CMK (cell line): Measurements from ENCODE around the gene IGFL4.

Experiments
- DNase-seq: peaks from one replicate; pipeline ENCODE4 v3.0.0-alpha.2; 2010; ENCODE audit warnings: low read depth

The IGFL4 gene

DNA sequence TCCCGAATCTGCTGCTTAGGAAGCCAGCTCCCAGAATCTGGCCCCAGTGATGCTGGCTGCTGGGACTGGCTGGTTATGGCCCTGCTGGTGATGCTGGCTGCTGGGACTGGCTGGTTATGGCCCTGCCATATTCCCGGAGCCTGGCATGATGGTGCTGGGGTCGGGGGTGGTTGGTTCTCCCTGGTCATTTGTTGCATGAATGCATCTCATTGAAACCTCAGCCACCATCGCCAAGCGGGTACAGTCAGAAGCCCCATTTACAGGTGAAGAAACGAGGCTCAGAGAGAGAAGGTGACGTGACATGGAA is 20.0 kb downstream of the IGFL4 start:
- DNase-seq, result no peak

DNA sequence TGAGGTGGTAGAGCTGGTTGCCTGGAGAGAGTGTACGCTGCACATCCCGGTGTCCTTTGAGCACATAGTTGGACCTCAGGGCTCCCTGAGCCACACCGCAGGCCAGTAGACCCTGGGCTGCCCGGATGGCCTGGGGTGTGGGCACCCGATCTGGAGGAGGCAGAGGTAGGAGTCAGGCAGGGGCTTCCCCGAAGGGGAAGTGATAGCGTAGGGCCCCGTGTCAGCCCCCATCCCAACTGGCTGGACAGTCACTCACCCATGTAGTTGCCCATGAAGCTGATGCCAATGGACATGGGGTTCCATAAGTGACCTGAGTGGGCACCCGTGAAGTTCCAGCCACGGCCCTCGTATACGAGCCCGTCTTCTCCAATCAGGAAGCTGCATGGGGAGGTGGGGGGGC is 21.5 kb downstream of the IGFL4 start:
- no peak for DNase-seq

DNA sequence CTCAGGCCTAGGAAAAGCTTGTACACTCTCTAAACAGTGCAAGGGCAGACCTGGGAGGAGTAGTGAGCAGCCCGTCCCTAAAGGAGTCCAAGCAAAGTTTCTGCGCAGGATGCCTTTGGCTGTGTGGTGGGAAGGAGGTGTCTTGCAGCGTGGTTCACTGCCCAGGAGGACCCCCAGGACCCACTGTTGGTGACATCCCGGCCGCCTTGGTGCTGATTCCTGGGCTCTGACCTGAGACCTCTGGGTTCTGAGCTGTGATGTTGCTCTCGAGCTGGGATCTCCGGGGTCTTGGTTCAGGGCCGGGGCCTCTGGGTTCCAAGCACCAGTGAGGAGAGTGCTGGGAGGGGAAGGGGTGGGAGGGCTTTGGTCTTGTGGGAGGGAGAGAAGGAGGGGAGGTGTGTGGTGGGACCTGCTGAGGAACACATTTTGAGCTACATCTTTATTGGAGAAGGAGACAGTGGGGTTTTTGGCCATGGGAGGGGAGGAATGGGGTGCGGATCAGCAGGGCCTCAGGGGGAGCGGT is 22.0 kb downstream of the IGFL4 start:
- DNase-seq, result no peak

DNA sequence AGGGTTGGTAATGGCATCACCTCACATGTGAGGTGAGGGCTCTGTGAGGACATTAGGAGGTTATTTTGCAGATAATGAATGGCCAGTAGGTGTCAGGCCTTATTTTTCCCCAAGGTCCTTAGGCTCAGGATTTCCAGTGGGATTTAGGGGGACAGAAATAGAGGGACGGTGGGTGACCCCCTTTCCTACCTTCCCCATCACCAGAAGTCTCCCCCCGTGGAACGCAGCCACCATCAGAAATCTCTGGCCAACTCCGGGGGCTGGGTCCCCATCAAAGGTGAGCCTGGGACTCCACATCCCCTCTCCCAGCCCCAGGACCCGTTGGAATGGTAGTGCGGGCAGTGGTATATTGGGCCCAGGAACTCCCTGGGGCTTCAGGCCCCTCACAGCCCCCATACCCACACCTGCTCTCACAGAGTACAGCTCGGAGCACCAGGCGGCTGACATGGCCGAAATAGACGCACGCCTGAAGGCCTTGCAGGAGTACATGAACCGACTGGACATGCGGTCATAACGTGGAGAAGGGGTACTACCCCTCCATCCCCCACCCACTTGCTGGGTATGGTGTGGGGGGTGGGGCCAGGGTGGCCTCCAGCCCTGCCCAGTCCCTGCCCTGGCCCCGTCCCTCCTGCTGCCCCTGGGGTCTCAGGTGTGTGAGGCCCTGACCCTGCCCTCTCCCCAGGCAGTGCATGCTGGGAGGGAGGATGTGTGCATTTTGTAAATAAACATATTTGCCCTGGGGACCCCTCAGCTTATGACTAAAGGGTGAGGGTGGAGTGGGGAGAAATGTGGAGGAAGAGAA is 22.7 kb downstream of the IGFL4 start:
- no peak for DNase-seq

DNA sequence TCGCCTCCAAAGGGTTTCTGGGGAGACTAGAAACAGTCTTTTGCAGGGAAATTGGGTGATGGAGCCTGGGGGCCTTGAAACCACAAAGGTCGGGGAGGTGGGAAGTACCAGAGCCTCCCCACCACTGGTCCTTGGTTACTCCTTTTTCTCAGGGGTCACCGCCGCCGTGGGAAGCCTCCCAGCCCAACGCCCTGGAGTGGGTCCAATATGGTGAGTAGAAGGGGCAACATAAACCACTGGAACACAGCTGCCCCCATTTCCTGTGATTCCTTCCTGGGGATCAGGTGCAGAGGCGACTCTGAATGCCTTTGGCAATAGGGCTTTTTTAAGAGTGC is 23.7 kb downstream of the IGFL4 start:
- DNase-seq, result no peak

DNA sequence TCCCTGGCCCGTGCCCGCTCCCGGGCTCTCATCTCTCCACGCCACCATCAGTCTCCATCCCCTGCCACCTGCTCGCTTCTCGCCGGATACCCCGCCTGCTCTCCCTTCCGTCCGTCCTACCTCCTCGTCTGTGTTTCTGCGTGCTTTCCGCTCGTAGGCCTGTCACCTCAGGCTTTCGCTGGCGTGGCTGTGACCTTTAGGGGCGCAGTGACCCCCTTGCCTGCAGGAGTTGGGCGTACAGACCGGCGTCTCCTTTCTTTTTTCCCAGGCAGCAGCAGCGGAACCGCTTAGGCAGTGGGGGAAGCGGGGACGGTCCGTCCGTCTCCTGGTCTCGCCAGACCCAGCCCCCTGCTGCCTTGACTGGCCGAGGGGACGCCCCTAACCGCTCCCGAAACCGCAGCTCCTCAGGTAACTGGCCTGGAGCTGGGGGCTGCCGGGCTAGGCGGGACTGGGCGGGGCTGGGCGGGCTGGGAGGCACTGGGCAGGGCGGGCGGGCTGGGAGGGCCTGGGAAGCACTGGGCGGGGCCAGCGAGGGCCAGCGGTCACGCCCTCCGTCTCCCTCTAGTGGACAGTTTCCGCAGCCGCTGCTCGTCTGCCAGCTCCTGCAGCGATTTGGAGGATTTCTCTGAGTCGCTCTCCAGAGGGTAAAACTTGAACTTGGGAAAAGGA is 24.2 kb downstream of the IGFL4 start:
- DNase-seq, result peak; percentile 55

DNA sequence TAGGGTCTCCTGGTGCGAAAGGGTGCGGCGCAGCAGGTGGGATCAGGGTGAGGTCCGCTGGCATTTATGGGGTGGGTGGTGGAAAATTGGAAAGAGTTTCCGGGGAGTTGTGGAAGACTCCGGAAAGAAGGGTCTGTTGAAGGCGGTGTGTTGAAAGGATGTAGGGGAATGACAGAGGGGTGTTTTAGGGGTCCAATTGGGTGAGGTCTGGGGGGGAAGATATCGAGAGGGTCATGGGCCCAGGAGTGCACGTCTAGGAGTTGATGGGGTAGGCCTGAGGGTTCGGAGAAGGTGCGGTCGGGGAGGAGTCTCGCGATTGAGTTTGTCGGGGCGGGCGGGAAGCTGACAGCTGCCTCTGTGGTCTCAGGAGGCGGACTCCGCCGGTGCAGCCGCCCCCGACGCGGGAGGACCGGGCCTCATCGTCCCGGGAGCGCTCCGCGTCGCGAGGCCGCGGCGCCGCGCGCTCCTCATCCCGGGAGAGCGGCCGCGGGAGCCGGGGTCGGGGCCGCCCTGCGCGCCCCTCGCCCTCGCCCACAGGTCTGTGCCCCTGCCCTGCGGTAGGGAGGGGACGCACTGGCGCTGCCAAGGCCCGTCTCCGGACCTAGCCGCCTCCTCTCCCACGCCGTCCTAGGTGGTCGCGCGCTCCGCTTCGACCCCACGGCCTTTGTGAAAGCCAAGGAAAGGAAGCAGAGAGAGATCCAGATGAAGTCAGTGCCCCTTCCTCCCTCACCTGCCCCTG is 24.9 kb downstream of the IGFL4 start:
- DNase-seq, result no peak

DNA sequence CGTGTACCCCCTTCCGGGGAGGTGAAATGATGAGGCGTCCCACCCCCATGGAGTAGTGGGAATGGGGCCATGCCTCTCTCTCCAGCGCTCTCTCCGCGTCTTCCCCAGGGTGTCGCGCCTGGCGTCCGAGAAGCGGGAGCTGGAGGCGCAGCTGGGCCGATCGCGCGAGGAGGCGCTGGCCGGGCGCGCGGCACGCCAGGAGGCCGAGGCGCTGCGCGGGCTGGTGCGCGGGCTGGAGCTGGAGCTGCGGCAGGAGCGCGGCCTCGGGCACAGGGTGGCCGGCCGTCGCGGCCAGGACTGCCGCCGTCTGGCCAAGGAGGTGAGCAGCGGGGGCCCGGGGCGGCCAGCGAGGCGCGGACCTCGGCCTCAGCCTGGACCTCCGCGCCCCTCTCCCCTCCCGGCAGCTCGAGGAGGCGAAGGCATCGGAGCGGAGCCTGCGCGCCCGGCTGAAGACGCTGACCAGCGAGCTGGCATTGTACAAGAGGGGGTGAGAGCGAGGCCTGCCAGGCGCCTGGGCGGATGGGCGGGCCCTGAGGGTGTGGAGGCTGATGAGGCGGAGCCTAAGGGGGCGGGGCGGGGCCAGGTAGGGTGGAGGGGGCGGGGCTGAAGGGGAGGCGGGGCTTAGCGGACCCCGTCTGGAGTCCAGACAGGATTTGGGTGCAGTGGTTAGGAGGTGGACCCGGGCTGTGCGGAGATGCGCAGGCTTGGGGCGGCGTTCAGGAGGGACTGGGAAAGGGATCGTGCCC is 25.7 kb downstream of the IGFL4 start:
- DNase-seq, result no peak

DNA sequence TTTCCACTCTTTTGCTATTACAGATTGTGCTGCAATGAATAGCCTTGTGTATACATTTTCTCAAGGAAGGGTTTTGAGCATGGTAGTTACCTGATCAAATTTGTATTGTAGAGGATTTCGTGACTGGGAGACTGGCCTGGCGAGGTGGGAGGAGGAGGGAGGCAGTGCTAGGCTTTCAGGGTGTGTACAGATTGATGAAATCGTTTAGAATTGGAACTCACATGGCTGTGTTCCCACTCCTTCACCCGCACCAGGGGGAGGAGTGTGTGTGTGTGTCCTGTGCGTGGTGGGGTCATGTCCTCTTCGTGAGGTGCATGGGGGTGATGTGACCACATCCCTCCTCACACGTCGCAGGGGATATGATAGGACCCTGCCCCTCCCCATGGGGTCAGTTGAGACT is 26.3 kb downstream of the IGFL4 start:
- DNase-seq, result no peak

DNA sequence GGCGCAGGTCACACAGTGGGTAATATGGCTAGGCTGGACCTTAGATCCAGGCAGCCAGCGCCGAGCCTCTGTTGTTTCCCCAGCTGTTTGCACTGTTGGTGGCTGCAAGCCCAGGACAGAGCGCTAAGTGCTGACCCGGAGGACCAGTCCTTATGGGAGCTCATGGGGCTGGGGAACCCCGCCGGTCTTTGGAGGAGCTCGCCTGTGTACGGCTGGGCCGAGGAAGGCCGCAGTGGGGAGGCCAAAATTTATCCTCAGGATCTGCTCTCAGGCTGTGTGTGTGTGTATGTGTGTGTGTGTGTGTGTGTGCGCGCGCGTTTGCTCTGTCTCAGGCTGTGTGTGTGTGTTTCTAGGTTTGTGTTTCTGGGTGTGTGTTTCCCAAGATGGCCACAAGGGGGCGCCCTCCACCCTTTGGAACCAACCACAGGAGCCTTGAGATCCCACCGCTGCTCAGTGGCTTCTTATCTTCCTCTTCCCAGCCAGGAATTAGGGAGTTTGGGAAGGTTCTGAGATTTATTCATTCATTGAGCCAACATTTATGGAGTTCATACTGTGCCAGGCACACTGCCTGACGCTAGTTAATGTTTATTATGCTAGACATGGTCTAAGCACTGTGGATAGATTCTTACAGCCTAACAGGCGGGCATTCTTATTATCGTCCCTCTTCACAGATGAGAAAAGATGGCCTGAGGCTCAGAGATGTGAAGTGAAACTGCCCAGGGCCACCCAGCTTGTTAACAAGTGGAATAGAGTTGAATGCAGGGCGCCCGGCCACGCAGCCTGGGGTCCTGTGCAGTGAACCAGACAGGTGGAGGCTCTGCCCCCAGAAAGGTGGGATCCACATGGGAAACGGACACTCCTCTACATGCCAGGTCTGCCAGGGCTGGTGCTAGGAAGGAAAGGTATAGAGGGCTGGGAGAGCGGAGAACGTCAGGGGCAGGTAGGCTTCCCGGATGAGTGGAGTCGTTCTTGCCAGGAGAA is 31.0 kb downstream of the IGFL4 start:
- peak; percentile 55 for DNase-seq

DNA sequence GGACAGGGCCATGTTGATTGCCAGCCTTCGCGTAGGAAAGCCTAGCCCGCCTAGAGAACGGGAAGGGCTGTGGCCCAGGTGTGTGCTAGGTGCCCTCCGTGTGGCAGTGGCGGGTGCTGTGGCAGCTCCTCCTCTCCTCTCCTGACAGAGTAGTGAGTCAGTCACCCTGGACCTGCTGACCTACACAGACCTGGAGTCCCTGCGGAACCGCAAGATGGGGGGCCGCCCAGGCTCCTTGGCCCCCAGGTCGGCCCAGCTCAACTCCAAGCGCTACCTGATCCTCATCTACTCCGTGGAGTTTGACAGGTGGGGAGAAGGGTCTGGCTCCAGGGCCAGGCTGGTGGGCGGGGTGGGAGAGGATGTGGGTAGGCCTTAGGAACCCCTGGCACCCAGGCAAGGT is 34.4 kb downstream of the IGFL4 start:
- no peak for DNase-seq

DNA sequence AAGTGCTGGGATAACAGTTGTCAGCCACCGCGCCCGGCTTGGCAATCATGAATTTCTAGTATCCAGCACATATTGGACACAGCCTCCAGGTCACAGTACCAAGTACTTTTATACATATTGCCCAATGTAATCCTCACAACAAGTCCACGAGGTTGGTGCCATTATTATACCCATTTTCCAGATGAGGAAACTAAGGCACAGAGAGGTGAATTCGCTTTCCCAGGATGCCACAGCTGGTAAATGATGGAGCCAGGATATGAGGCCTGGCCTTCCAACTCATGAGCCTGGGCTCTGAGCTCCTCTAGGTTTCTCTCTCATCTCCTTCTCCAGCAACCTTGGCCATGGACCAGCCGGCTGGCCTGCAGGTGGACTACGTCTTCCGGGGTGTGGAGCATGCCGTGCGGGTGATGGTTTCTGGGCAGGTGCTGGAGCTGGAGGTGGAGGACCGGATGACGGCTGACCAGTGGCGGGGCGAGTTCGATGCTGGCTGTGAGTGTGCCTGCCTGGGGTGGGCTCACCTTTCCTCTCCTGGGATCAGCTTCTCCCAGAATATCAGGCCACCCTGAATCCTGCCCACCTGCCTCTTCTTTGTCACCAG is 38.0 kb downstream of the IGFL4 start:
- DNase-seq, result no peak

DNA sequence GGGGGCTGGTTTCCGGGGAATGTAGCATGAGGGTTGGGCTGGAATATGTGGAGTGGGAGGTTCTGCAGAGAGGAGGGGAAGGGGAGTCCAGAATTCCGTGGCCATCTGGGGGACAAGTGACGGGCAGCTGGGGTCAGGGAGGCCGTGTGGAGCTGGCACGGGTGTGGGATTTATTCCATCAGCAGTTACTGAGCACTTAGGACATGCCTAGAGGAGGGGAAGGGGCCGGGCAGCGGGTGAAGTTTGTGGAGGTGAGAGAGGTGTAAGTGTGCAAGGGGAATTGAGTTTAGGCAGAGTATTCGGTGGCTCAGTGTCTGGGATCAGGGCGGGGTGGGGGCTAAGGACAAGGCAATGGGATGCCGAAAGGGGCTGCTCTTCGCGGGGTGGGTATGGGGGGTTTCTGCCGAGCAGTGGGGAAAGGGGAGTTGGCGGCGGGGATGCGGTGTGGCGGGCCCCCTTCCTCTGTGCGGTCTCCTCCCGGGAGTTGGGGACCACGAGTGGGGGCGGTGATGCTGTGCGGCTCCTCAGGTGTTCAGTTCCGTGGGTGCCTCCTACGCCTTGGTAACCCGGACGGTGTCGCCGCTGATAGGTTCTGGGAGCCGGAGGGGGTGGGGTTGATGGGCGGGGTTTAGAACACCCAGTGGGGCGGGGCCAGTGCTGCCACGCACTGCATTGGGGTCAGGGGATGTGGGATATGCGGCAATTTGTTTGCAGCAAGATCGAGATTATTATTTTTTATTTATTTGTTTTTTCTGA is 40.1 kb downstream of the IGFL4 start:
- DNase-seq, result no peak

DNA sequence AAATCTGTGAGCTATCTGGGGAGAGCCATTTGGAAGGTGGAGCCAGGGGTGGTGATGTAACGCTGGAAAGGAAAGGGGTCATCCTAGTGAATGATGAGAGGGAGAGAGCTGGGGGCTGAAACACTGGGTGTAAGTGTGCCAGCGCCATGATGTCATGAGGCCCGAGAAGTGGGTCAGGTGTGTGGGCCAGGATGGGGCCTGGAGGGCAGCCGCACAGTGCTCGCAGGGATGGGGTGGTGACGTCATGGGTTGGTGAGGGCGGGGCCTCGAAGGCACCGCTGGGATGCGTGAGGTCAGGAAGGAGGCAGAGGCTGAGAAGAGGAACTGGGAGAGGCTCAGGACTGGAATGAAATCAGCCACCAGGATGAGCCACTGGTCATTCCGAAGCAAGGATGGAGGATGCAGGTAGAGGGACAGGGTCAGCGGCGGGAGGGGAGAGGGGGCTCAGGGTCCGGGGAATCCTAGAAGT is 41.1 kb downstream of the IGFL4 start:
- no peak for DNase-seq

DNA sequence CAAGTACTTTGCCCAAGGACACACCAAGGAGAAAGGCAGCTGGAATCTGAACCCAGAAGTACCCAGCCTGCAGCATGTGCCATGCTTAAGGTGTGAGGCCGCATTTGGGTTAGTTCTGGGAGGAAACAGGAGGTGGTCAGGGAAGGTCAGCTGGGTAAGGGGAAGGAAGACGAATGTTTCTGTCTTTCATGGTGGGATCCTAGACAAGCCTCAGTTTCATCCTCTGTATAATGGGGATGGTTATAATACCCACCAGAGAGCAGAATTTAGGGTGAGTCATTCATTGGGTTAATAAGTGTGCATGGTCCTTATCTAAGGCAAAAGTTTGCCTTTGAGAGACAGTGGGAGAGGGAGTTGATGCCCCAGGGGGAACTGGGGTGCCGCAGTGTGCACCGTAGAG is 42.0 kb downstream of the IGFL4 start:
- no peak for DNase-seq

DNA sequence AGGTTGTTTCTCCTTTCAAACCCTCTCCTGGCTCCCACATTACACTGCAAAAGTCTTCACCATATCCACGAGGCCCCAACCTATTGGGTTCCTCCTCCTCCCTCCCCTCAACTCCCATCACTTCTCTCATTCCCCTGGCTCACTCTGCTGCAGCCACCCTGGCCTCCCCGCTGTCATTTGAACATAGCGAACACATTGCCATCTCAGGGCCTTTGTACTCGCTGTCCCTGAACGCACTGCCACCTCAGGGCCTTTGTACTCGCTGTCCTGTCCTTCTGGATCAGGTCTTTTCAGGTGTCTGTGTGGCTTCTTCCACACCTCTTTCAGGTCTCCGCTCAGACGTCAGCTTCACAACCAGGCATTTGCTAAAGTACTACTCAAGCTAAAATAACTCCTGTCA is 43.9 kb downstream of the IGFL4 start:
- DNase-seq, result no peak

DNA sequence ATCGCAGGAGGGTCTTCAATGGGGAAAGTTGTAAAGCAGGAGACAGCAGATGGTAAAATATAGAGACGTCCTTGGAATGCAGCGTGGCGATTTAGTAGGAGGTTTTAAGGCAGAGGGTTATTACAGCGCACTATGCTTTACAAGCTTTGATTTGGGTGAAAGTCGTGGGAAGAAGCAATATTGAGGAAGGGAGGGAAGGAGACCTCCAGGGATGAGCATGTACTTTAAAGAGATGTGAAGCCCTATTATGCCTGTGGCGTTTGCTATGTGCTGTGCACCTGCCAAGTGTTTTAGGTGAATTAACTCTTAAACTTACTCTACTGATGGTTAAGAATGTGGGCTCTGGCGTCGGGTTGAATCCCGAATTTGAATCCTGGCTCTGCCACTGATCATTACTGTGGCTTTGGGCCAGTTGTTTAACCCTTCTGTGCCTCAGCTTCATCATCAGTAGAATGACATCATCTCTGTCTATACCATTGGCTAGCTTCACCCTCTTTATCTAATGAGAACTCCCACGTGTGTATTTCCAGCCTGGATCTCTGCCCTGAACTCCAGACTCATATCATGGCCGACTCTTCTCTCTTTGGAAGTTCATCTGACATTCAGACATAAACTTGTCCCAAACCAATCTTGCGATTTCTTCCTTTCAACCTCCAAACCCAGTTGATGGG is 45.0 kb downstream of the IGFL4 start:
- no peak for DNase-seq

DNA sequence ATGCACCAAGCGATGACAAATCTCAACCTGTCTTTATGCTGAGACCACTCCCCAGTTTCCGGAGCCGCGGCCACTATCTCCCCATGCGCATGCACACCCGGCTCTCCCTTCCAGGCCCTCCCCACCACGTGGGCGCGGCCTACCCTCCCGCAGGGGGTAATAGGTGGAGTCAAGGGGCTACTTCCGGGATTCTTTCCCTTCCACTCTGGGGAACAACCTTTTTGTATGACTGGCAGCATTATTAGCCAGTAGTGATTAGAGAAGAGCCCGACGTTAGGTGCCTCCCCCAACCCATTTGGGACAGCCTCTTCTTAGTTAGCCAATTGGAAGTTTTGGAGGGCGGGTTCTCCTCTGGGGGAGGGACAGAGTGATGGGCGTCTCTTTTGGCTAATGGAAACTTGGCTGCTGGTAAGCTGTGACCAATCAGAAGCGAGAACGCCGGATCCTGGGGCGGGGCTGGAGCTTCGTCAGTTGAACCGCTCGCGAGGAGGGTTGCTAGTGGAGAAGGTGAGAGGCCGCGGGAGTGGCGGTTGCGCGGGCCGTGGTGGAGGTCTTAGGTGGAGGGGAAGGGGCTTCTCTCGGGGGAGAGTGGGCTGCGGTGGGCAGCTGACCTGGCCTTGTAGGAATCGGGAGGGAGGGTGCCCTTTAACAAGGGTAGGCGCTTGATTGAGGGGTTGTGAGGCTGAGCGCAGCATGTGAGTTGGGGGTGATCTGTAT is 45.6 kb downstream of the IGFL4 start, which contains the start of gene CCDC61:
TSS of gene CCDC61 (plus strand) at position 470 of the 717 bp plus-strand sequence. CDS start 7,552 bp downstream, outside the sequence.
- DNase-seq, result peak; percentile 100
